Fibroblast of upper back skin (primary cell): Measurements from ENCODE around the gene NDUFB10.
A peak's percentile ranks its signal among the peaks of the same experiment; 100 is the strongest.

Experiments used
- DNase-seq: peaks from one replicate; pipeline ENCODE4 v3.0.0-alpha.2; 2013

NDUFB10 gene

GRCh38 chr16:1973461-1974156 lies 14.3 kb downstream of the NDUFB10 start:
- DNase-seq, result no peak

GRCh38 chr16:1974157-1975070 lies 15.1 kb downstream of the NDUFB10 start:
- DNase-seq, result no peak

GRCh38 chr16:1975432-1976215 lies 16.3 kb downstream of the NDUFB10 start:
- no peak for DNase-seq

GRCh38 chr16:1976216-1976520 lies 16.8 kb downstream of the NDUFB10 start:
- no peak for DNase-seq

- DNase-seq, result no peak
These were observed 17.9 kb downstream of the NDUFB10 start for GRCh38 chr16:1976951-1977874.

GRCh38 chr16:1977875-1978268 lies 18.5 kb downstream of the NDUFB10 start:
- DNase-seq, result no peak

GRCh38 chr16:1978476-1979120 lies 19.3 kb downstream of the NDUFB10 start:
- no peak for DNase-seq

GRCh38 chr16:1979271-1980029 lies 20.1 kb downstream of the NDUFB10 start:
- DNase-seq, result no peak

GRCh38 chr16:1980030-1980769 lies 20.9 kb downstream of the NDUFB10 start:
- DNase-seq, result no peak

GRCh38 chr16:1980770-1981087 lies 21.4 kb downstream of the NDUFB10 start:
- DNase-seq, result no peak

- no peak for DNase-seq
These were observed 22.1 kb downstream of the NDUFB10 start, which contains the start of gene NOXO1 for GRCh38 chr16:1981398-1981836. Gene NOXO1 (minus strand): TSS chr16:1981469. CDS start chr16:1981179, 290 bp downstream.

- no peak for DNase-seq
These were observed 22.7 kb downstream of the NDUFB10 start for GRCh38 chr16:1982013-1982433.

- no peak for DNase-seq
These were observed 23.7 kb downstream of the NDUFB10 start for GRCh38 chr16:1982991-1983543.

GRCh38 chr16:1983544-1984346 lies 24.4 kb downstream of the NDUFB10 start, which contains the start of gene GFER:
Gene GFER (plus strand): TSS chr16:1984193. CDS start chr16:1984219, 26 bp downstream.
- DNase-seq, result peak; percentile 89

- peak; percentile 6 for DNase-seq
These were observed 25.2 kb downstream of the NDUFB10 start for GRCh38 chr16:1984347-1985225.

- no peak for DNase-seq
These were observed 26.3 kb downstream of the NDUFB10 start for GRCh38 chr16:1985466-1986150.

GRCh38 chr16:1987198-1987597 lies 27.9 kb downstream of the NDUFB10 start:
- DNase-seq, result no peak
